Measurements from ENCODE around the gene USP15.
"Not testable (repeated sequence)": the region's sequence is repeated elsewhere in the genome, so short reads cannot be mapped to it uniquely, and the experiment has no call there.

Gene USP15

DNA sequence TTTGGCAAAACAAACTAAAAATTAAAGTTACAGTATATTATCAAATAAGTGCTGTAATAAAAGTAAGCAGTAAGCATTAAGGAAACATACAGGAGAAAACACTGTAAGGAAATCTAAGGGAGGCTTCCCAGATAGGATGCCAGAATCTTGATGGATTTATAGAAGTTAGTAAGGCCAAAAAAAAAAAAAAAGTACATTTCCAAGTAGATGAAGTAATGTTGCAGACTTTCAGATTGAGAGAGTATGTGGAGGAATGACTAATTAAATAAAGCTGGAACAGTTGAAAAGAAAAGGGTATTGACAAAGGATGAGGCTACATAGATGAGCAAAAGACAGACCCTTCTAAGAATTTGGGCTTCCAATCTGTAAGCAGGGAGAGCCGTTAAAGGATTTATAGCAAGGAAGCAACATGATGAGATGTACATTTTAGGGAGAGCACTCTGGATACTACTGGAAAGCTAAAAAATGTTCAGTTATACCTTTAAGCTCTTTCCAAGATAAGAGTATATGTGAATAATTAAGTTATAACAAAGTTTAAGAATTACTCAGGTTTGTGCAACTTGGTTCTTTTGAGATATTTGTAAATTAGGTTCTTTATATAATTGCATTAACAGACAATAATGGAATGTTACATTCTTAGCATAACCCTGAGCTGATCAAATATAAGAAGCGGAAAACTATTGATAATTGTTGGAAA, 119.0 kb downstream of the USP15 start:
- no peak for DNase-seq

DNA sequence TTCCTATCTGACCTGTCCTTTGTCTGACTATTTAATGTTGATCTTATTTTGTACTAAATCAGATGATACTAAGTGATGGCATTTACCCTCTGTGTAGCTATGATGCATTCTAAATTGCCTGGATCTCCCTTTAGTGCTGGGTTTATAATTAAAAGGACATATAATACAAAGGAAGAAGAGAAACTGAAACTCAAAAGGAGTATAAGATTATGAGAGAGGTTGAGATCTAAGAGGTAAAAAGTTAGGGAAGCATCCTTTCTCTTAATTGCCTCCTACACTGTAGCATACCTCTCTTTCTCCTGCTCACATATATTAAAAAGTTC, 119.5 kb downstream of the USP15 start:
- DNase-seq = no peak

- no peak for DNase-seq
These were observed 122.3 kb downstream of the USP15 start for GRCh38 chr12:62382526-62382925.

DNA sequence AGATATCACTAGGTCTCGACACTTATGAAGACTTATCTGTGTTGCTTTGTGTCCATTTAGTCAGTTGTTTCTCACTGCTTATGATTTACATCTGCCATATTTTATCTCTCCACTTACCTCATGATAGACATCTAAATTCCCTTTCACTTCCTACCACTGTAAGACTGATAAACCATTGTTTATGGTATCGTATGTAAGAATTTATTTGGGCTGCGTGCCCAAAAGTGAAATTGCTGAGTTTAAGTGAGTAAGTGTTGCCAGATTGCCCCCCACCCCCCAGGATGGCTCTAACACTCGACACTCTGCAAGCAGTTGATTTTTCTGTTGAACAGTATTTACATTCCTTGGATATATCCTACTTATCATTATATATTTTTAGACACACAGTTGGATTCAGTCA, 136.5 kb downstream of the USP15 start:
- no peak for DNase-seq

DNA sequence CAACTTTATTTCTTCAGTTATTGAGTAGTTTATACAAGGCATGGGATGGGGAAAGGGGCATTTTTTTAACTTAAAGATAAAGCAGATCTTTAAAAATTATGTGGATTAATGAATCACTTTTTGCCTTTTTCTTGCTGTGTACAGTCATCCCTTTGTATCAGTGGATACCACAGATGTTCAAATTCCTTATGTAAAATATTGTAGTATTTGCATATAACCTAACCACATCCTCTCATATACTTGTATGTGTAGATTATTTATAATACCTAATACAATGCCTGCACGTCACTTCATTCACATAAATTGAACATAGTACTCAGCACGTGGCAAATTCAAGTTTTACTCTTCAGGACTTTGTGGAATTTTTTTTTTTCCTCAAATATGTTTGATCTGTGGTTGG, 139.9 kb downstream of the USP15 start:
- no peak for DNase-seq

- no peak for DNase-seq
These were observed 141.4 kb downstream of the USP15 start for GRCh38 chr12:62401631-62402030.

DNA sequence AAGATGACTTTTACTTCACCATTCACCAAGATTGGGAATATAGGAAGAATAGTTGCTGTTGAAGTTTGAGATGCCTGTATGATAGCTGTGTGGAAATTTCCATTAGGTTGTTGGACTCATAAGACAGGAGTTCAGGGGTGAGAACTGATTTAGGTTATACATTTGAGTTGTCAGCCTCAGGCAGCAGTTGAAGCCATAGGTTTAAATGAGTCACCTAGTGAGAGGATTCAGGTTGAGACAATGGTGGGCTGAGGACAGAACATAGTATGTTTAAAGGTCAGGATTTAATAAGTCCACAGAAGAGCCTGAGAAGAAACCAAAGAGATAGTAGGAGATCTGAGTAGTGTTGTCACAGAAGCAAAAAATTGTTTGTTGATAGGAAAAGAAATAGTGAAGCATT, 142.8 kb downstream of the USP15 start:
- no peak for DNase-seq

- no peak for DNase-seq
These were observed 147.4 kb downstream of the USP15 start for GRCh38 chr12:62407587-62407986.

DNA sequence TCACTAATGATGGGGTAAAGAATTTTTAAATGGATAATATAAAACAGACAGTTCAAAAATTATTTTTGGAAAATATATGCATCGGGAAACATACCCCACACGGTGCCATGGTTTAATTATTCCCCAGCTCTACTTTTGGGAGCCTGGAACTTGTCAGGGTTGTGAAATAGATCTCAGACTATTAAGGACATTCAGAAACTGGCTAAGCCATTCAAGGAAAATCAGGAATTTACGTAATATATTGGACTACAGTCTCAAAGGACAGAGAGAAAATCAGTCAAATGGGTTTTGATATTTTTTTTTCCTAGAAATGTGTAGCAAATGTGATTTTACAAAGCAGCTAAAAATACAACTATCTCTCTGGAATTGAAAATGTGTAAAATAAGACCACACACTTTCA, 148.9 kb downstream of the USP15 start:
- DNase-seq = no peak

DNA sequence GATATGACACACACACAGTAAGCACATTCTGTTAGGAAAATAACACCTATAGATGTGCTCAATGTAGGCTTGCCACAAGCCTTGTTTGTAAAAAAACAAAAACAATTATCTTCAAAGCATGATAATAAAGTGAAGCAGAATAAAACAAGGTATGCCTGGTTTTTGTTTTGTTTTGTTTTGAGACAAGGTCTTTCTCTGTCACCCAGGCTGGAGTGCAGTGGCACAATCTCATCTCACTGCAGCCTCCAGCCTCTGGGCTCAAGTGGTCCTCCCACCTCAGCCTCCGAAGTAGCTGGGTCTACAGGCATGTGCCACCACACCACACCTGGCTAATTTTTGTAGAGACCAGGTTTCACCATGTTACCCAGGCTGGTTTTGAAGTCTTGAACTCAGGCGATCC, 154.0 kb downstream of the USP15 start:
- DNase-seq = no peak

- DNase-seq = no peak
These were observed 165.9 kb downstream of the USP15 start for GRCh38 chr12:62426089-62426488.

DNA sequence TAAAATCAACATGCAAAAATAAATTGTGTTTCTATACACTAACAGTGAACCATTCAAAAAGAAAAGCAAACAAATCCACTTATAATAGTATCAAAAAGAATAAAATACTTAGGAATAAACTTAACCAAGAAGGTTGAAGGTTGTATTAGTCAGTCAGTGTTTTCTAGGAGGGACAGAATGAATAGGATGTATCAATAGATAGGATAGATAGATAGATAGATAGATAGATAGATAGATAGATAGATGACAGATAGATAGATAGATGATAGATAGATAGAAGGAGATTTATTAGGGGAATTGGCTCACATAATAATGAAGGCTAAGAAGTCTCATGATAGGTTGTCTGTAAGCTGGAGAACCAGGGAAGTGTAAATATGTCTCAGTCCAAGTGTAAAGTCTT, 169.3 kb downstream of the USP15 start:
- DNase-seq = no peak

GRCh38 chr12:62434494-62435302, 174.5 kb downstream of the USP15 start:
- DNase-seq = no peak

- DNase-seq = no peak
These were observed 175.3 kb downstream of the USP15 start for GRCh38 chr12:62435303-62436163.

DNA sequence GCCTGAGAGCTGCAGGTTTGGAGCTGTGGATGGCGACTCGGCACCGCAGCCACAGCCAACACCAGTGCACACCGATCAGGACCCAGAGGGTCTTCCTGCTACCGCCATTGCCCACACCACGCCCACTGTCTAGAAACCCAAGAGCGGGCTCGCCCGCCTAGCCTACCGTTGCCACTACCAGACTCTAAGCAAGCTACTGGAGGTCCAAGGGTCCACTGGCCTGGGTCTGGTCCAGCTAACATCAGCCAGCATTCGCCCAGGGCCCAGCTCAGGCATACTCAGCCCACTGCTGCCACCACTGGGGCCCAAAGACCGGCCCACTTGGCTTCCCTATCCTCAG, 175.9 kb downstream of the USP15 start:
- no peak for DNase-seq

GRCh38 chr12:62438098-62438692, 178.0 kb downstream of the USP15 start:
- DNase-seq = no peak

DNA sequence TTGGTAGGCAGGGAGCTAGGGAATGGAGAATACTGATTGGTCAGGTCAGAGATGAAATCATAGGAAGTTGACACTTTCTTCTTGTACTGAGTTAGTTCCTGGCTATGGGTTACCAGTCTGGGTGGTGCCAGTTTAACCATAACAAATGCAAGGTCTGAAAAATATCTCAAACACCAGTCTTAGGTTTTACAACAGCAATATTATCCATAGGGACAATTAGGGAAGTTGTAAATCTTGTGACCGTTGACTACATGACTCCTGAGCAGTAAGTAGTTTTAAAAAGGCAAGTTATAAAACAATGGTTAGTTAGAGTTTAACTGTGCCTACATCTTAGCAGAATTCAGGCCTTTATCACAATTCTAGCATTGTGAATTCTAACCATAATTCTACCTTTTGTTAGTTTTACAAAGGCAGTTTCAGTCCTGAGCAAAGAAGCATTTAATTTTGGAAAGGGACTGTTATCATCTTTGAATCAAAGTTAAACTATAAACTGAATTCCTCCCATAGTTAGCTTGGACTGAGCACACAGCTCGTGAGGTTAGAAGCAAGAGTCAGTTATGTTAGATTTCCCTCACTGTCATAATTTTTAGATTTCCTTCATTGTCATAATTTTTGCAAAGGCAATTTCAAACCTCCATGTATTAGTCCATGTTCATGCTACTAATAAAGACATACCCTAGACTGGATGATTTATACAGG, 186.7 kb downstream of the USP15 start:
- no peak for DNase-seq

DNA sequence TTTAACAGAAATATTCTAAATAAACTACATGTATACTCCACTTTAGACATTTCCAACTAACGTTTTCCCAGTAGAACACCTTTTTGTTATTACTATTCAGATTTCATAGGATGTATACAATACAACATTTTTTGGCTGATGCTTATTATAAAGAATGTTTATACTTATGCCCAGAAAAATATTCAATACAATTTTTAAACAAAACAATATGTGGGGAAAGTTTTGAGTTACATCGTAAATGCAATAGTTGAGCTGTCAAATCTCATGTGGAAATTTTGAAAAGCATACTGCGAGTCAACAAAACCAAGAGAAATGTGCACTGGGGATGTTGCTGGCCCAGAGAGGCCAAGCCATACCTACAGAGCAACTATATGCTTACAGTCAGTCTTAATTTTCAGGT, 188.2 kb downstream of the USP15 start:
- no peak for DNase-seq

- DNase-seq = not testable (repeated sequence)
These were observed 195.2 kb downstream of the USP15 start for GRCh38 chr12:62455429-62455828.

GRCh38 chr12:62458626-62459025, 198.4 kb downstream of the USP15 start:
- DNase-seq = no peak

DNA sequence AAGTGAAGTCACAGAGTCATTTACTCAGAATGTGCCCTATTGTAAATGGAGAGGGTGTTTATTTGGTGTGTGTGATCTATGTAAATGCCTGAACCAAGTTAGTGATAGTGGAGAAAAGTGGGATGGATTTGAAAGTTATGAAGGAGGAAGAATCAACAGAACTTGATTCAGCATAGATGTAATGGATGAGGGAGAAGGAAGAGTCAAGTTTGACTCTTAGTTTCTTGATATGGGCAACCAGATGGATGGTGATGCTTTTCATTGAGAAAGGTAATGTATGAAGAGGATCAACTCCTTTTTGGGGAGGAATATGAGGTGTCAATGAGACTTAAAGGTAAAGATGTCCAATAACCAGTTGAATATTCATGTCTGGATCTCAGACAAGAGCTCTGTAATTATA, 199.8 kb downstream of the USP15 start:
- no peak for DNase-seq

DNA sequence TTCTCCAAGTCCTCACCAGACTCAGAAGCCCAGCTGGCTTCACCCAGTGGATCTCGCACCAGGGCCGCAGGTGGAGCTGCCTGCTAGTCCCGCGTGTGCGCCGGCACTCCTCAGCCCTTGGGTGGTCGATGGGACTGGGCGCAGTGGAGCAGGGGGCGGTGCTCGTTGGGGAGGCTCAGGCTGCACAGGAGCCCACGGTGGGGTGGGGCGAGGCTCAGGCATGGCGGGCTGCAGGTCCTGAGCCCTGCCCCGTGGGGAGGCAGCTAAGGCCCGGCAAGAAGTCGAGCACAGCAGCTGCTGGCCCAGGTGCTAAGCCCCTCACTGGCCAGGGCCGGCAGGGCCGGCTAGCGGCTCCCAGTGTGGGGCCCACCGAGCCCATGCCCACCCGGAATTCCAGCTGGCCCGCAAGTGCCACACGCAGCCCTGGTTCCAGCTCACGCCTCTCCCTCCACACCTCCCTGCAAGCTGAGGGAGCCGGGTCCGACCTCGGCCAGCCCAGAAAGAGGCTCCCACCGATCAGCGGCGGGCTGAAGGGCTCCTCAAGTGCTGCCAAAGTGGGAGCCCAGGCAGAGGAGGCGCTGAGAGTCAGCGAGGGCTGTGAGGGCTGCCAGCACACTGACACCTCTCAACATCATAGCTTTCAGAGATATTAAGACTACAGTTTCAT, 201.1 kb downstream of the USP15 start:
- DNase-seq = not testable (repeated sequence)
